ENCODE measurements around the gene FZD1. TPM values are rescaled to one million over a fixed set of nuclear protein-coding genes. Genes with fewer than 3 reads are reported as not detected.
A peak's percentile ranks its signal among the peaks of the same experiment; 100 is the strongest.

Gene FZD1
- total and polyA plus RNA-seq, 10 of the 15 experiments (the other 5 are each of a cell fraction or from before 2014, with no cell fraction given), result 0.07 to 0.56 (median 0.18) TPM

GRCh38 chr7:91288208-91288824 lies 24.1 kb downstream of the FZD1 start:
- no peaks in the 10 kb centered on the region for H3K4me1 ChIP-seq (ENCODE audit: control insufficient read depth, insufficient read depth, low read length)
- H3K27me3 ChIP-seq (replicated peaks in 1 of 2; ENCODE audit: control insufficient read depth in 2 of 2, insufficient read depth in 2 of 2, low read length in 1 of 2), result no peaks in the 10 kb centered on the region; a peak in 1 of 4 replicates
- FAIRE-seq (peak; percentile 75), DNase-seq (ENCODE audit: low read depth, low spot score) (no peak), ATAC-seq (peak; percentile 73)
- no peaks in the 10 kb centered on the region for H3K36me3 ChIP-seq (ENCODE audit: control insufficient read depth in 2 of 2, insufficient read depth in 2 of 2, low read length in 1 of 2)
- no peaks in the 10 kb centered on the region for H3K79me2 ChIP-seq (ENCODE audit: control insufficient read depth, insufficient read depth, low read length)
- no peaks in the 10 kb centered on the region for H4K20me1 ChIP-seq (ENCODE audit: control insufficient read depth, insufficient read depth)
- intact Hi-C loops (cut with micrococcal nuclease; ENCODE audit: unreplicated experiment) (loop anchor here (1.0 kb wide), 1 partner anchor 348 kb away; no protein-coding TSS in a partner anchor), in situ Hi-C loops (cut with MboI) (no loop called here)
- POLR2A ChIA-PET, result no interaction called here
- H2AFZ ChIP-seq (ENCODE audit: control insufficient read depth, low read depth, low read length), result no peak overlapping the region
- no peak overlapping the region for H3K4me2 ChIP-seq (ENCODE audit: control insufficient read depth, insufficient read depth)
- RAD21 ChIA-PET (ENCODE audit: unreplicated experiment), result no interaction called here
- CTCF ChIA-PET, result interaction anchor here (0.8 to 3.1 kb wide), 14 partner anchors 10 to 1159 kb away, joined by 3 to 8 read pairs (median 3); partner anchors contain the start of gene GATAD1
- no TSS peak for BruUV-seq (replicated peaks)
- peak; percentile 43; the same call in 1 of the 2 replicates for TF ChIP-seq SMC3 (IDR thresholded peaks at IDR 0.05; ENCODE audit: borderline replicate concordance, low read length)
- no peak for TF ChIP-seq E4F1 (IDR thresholded peaks at IDR 0.05; ENCODE audit: borderline replicate concordance, partially characterized antibody)
- TF ChIP-seq NR2F1 (conservative IDR thresholded peaks at IDR 0.05), result no peak
- TF ChIP-seq RAD21 (IDR thresholded peaks at IDR 0.05; ENCODE audit: insufficient read depth, low read depth, low read length), result peak; percentile 28; the same call in 1 of the 2 replicates
- TF ChIP-seq CREB1 (IDR thresholded peaks at IDR 0.05; ENCODE audit: low read depth), result no peak
- no peak for TF ChIP-seq EED (IDR thresholded peaks at IDR 0.05; ENCODE audit: low read depth)
- no peak for TF ChIP-seq NFIC (IDR thresholded peaks at IDR 0.05; ENCODE audit: low read depth, low read length)
- no peak for TF ChIP-seq SMAD5 (IDR thresholded peaks at IDR 0.05; ENCODE audit: low read depth)
- TF ChIP-seq BHLHE40 (IDR thresholded peaks at IDR 0.05; ENCODE audit: borderline replicate concordance in 1 of 2, low read depth in 2 of 2, low read length in 1 of 2), result no peak
- no peak for TF ChIP-seq RELA (IDR thresholded peaks at IDR 0.05; ENCODE audit: borderline replicate concordance, partially characterized antibody)
- TF ChIP-seq CBX3 (IDR thresholded peaks at IDR 0.05; ENCODE audit: borderline replicate concordance, low read depth), result no peak
- peak; percentile 42 to 61 (median 58); a peak in 5 of 6 replicates for TF ChIP-seq CTCF (IDR thresholded peaks at IDR 0.05 in 2 of 3, conservative IDR thresholded peaks at IDR 0.05 in 1 of 3; ENCODE audit: control insufficient read depth in 2 of 3, extremely low read depth in 1 of 3, insufficient read depth in 1 of 3, low read depth in 3 of 3, low read length in 3 of 3)
- no peak overlapping the region for H3K9ac ChIP-seq (ENCODE audit: control insufficient read depth, insufficient read depth, low read length)
- SMC1A ChIA-PET (ENCODE audit: uncharacterized antibody, unreplicated experiment), result interaction anchor here (1.0 to 1.3 kb wide), 3 partner anchors 34 to 495 kb away, joined by 3 to 4 read pairs (median 3); no protein-coding TSS in a partner anchor
- no peaks in the 10 kb centered on the region for H3K9me3 ChIP-seq (replicated peaks; ENCODE audit: control insufficient read depth, insufficient read depth, low read length)
- WGBS (ENCODE audit: insufficient coverage, insufficient replicate concordance, low lambda C conversion rate, missing lambda C conversion rate), result 32% methylated on average over 3 of the region's 3 CpGs
- no peak overlapping the region for H3K4me3 ChIP-seq
- H3K27ac ChIP-seq (ENCODE audit: control insufficient read depth, insufficient read depth), result no peak overlapping the region
